PC-3 (cell line): ENCODE data around the gene FAM25G.

ENCODE experiments used
- CTCF ChIP-seq: fragments of 300-600 bp; sonication (generic); conservative IDR thresholded peaks from 2 replicates; pipeline ENCODE4 v1.5.1; 2017; ENCODE audit warnings: antibody characterized with exemption, low read depth, mild to moderate bottlenecking, low read length
- EZH2 ChIP-seq: fragments of 300-600 bp; sonication (generic); IDR thresholded peaks from one replicate; pipeline ENCODE4 v1.6.1; 2017; ENCODE audit warnings: antibody characterized with exemption, mild to moderate bottlenecking, low read length; ENCODE audit not compliant: unreplicated experiment

- no peak for TF ChIP-seq CTCF
- TF ChIP-seq EZH2: no peak
Observed at GRCh38 chr10:47443145-47443544, 48.4 kb downstream of the FAM25G start.
